Right hindlimb (tissue), 1 donor: ENCODE data around the gene BRD3OS.
"Not testable (repeated sequence)": the region's sequence is repeated elsewhere in the genome, so short reads cannot be mapped to it uniquely, and the experiment has no call there.

Experiments used
- DNase-seq: peaks from one replicate; pipeline ENCODE4 v3.0.0-alpha.2; 2018

The BRD3OS gene

GRCh38 chr9:134066526-134066912 lies 41.2 kb downstream of the BRD3OS start:
- DNase-seq: peak; percentile 38

DNA sequence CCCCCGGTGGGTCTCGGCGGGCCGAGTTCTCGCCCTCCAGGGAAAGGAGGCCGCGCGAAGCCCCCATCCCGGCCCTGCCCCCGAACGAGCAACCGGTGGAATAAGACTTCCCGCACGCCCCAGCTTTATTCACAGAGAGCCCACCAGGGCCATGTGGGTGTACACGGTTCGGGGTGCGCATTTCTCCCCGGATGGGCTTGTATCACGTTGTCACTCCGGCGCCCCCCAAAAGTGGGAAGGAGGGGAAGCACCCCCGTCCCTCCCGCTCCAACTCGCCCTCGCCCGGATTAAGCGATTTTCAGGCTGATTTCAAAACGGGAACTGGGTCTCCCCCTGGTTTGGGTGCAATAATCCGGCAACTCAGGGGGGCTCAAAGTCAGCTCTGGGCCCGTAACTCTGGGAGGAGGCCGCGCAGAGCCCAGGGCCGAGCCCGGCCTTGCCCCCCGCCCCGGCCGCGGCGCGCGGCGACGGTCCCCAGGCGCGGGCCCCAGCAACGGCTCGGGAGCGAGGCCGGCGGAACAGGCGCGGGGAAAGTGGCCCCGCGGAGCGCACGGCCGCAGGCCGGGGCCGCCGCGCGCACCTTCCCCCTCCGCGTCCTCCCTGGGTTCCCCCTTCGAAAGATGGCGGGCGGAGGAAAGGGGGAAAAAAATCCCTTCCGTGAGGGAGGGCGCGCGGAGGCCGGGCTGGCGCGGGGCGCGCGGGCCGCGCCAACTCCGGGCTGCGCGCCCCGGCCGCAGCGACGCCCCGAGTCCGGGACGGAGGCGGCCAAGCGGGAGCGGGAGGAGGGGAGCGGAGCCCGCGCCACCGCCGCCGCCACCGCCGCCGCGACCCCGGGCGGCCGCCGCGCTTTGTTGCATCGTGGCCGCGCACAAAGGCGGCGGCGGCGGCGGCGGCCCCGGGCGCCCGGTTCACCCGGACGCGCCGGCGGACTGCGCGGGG lies 41.9 kb downstream of the BRD3OS start:
- peak; percentile 70 for DNase-seq

DNA sequence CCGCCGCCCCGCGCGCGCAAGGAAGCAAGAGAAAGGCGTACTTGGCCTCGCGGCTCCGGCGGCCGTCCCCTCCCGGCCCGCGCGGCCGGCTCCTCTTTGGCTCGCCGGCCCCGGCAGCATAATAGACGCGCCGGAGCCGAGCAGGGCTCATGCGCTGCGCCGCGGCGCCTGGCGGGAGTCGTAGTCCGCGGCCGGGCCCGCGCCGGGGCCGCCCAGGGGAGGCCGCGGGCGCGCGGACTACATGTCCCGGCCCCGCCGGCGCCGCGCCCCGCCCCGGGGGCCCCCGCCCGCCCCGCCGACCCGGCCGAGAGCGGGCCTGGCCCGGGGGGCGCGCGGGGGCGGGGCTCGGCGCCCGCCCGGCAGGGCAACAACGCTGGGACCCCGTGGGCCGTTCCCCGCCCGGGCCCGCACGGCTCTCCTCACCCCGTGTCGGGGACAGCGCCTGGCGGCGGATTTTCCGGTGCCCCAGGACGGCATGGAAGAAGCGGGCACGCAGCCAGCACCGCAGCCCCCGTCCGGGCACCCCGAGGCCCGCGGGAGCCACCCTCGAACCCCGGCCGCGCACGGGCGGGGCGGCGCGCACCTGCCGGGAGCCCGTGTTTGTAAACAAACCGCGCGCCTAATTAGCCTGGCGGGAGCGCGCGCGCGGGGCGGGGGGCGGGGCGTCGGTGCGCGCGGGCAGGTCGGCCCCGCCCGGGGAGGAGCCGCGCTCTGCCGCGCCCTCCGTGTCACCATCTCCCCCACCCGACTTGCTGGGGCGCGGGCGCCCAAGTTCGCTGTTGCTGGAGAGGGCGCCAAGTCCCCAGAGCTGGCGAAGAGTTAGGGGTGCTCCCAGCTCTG lies 42.8 kb downstream of the BRD3OS start, which contains the start of gene BRD3:
Gene BRD3, minus strand, starts transcription at position 123 of the 840 bp plus-strand sequence. CDS start 14,549 bp downstream, outside the sequence.
- peak; percentile 92 for DNase-seq

GRCh38 chr9:134068744-134069479 lies 43.6 kb downstream of the BRD3OS start:
- DNase-seq: no peak

DNA sequence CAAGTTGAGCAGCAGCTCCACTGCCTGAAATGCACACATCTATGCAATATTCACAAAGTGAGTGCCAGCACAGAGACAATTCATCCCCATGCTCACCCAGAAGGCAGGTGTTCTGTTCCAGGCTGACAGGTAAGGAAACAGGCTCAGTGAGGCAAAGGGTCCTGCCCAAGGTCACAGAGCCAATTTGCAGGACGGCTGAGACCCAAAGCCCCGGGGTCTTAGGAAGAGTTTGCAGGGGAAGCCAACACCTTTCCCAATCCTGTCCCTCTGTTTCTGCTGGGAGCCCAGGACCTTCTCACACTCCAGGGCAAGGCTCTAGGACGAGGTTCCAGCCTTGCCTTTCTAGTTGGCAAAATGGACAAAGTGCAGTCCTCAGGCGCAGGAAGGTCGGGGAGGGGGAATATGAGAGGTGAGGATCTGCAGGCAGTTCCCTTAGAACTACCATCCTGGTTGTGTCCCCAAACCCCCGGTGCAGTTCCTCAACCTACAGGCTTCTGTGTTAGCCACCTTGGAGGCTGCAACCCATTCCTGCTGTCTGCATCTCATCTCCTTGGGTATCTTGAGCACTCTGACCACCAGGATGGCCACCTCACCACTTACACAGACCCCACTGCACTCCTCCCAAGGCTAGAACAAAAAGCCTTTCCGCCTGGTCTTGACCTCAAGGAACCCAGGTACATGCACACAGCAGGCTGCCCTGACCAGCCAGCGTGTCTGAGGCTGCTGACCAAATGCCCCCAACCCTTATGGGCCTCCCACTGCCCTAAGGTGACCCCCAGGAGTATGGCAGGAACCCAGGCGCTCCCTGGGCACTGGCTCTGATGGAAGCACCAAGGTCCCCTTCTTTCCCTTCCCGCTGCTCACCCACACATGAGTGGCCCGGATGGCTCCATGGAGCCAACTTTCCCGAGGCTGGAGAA lies 44.5 kb downstream of the BRD3OS start:
- peak; percentile 20 for DNase-seq

- DNase-seq: no peak
These were observed 45.9 kb downstream of the BRD3OS start for GRCh38 chr9:134071149-134071548.

- not testable (repeated sequence) for DNase-seq
These were observed 47.4 kb downstream of the BRD3OS start for GRCh38 chr9:134072683-134073082.

- DNase-seq: no peak
These were observed 48.2 kb downstream of the BRD3OS start for GRCh38 chr9:134073500-134073899.

DNA sequence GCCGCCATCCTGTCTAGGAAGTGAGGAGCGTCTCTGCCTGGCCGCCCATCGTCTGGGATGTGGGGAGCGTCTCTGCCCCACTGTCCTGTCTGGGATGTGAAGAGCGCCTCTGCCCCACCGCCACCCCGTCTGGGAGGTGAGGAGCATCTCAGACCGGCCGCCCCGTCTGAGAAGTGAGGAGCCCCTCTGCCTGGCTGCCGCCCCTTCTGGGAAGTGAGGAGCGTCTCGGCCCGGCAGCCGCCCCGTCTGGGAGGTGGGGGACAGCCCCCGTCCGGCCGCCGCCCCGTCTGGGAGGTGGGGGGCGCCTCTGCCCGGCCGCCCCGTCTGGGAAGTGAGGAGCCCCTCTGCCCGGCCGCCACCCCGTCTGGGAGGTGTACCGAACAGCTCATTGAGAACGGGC lies 50.4 kb downstream of the BRD3OS start:
- not testable (repeated sequence) for DNase-seq

DNA sequence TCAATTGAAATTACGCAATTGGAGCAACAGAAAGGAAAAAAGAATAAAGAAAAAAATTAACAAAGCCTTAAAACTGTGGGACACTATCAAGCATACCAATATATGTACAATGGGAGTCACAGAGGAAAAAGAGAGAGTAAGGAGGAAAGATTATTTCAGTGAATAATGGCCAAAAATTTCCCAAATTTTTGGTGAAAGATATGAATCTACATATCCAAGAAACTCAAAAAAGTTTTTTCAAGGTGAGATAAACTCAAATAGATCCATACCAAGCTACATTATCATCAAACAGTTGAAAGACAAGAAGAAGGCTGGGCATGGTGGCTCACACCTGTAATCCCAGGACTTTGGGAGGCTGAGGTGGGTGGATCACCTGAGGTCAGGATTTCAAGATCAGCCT lies 51.4 kb downstream of the BRD3OS start:
- no peak for DNase-seq
